Fibroblast of skin of back (primary cell): ENCODE measurements around the gene B4GALT1.
A peak's percentile ranks its signal among the peaks of the same experiment; 100 is the strongest.

Experiments used
- DNase-seq: peaks from one replicate; pipeline ENCODE4 v3.0.0-alpha.2; 2013

The B4GALT1 gene

GRCh38 chr9:33139421-33140228 is 27.5 kb downstream of the B4GALT1 start:
- peak; percentile 81 for DNase-seq

GRCh38 chr9:33138768-33139167 is 28.4 kb downstream of the B4GALT1 start:
- DNase-seq: no peak

GRCh38 chr9:33137781-33138264 is 29.3 kb downstream of the B4GALT1 start:
- DNase-seq: no peak

- DNase-seq: no peak
Measured at GRCh38 chr9:33136721-33137670, 30.1 kb downstream of the B4GALT1 start.

GRCh38 chr9:33135470-33135958 is 31.6 kb downstream of the B4GALT1 start:
- no peak for DNase-seq

GRCh38 chr9:33135031-33135461 is 32.1 kb downstream of the B4GALT1 start:
- no peak for DNase-seq

GRCh38 chr9:33133186-33133585 is 34.0 kb downstream of the B4GALT1 start:
- no peak for DNase-seq

- peak; percentile 86 for DNase-seq
Measured at GRCh38 chr9:33131790-33132772, 35.1 kb downstream of the B4GALT1 start.

- DNase-seq: no peak
Measured at GRCh38 chr9:33130961-33131789, 36.0 kb downstream of the B4GALT1 start.

GRCh38 chr9:33129886-33130881 is 37.0 kb downstream of the B4GALT1 start:
- DNase-seq: peak; percentile 61

GRCh38 chr9:33129251-33129885 is 37.8 kb downstream of the B4GALT1 start:
- no peak for DNase-seq

GRCh38 chr9:33128570-33128969 is 38.6 kb downstream of the B4GALT1 start:
- DNase-seq: no peak

GRCh38 chr9:33127881-33128280 is 39.3 kb downstream of the B4GALT1 start:
- DNase-seq: no peak

GRCh38 chr9:33125871-33126823 is 41.0 kb downstream of the B4GALT1 start:
- peak; percentile 61 for DNase-seq

GRCh38 chr9:33125461-33125860 is 41.7 kb downstream of the B4GALT1 start:
- no peak for DNase-seq

GRCh38 chr9:33124751-33125381 is 42.3 kb downstream of the B4GALT1 start:
- DNase-seq: no peak

- DNase-seq: no peak
Measured at GRCh38 chr9:33124046-33124445, 43.1 kb downstream of the B4GALT1 start.
